Raji (cell line): Measurements from ENCODE around the gene NFE2L3.
A peak's percentile ranks its signal among the peaks of the same experiment; 100 is the strongest.

ENCODE experiments used
- POLR2A ChIP-seq: IDR thresholded peaks from 2 replicates; pipeline ENCODE4 v1.6.1; 2011; ENCODE audit warnings: low read depth, low read length, control low read depth; ENCODE audit not compliant: insufficient read depth

Gene NFE2L3

GRCh38 chr7:26202019-26202990 lies 50.3 kb downstream of the NFE2L3 start:
- TF ChIP-seq POLR2A = 0 out of 2 replicates have a peak, but pooled peaks have one; percentile 9

- no peak for TF ChIP-seq POLR2A
Measured at GRCh38 chr7:26203016-26203415, 51.0 kb downstream of the NFE2L3 start.

GRCh38 chr7:26208040-26208439 lies 56.0 kb downstream of the NFE2L3 start:
- no peak for TF ChIP-seq POLR2A

GRCh38 chr7:26212921-26213718 lies 61.1 kb downstream of the NFE2L3 start:
- no peak for TF ChIP-seq POLR2A

GRCh38 chr7:26213807-26214515 lies 62.0 kb downstream of the NFE2L3 start:
- TF ChIP-seq POLR2A = no peak

DNA sequence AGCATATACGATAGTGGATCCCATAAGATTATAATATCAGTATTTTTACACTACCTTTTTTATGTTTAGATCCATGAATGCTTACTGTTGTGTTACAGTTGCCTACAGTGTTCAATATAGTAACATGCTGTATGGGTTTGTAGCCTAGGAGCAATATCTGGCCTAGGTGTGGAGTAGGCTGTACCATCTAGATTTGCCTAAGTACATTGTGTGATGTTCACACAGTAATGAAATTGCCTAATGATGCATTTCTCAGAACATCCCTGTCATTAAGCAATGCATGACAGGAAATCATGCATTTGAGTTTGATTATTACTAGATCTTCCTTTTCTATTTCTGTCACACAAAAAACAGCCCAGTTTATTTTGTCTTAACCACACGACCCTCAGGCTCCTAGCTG lies 64.1 kb downstream of the NFE2L3 start:
- no peak for TF ChIP-seq POLR2A

DNA sequence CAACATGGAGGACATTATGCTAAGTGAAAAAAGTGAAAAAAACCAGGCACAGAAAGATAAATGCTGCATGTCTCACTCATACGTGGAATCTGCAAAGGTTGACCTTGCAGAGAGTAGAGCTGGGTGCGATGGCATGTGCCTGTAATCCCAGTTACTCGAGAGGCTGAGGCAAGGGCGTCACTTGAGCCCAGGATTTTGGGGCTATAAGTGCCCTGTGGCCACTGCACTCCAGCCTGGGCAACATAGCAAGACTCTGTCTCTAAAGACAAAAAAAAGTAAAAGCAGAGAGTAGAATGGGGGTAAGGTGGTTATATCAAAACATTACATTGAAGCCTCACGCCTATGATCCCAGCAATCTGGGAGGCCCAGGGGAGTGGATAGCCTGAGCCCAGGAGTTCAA lies 72.4 kb downstream of the NFE2L3 start:
- no peak for TF ChIP-seq POLR2A

- TF ChIP-seq POLR2A = no peak
Measured at GRCh38 chr7:26227987-26228386, 76.0 kb downstream of the NFE2L3 start.

DNA sequence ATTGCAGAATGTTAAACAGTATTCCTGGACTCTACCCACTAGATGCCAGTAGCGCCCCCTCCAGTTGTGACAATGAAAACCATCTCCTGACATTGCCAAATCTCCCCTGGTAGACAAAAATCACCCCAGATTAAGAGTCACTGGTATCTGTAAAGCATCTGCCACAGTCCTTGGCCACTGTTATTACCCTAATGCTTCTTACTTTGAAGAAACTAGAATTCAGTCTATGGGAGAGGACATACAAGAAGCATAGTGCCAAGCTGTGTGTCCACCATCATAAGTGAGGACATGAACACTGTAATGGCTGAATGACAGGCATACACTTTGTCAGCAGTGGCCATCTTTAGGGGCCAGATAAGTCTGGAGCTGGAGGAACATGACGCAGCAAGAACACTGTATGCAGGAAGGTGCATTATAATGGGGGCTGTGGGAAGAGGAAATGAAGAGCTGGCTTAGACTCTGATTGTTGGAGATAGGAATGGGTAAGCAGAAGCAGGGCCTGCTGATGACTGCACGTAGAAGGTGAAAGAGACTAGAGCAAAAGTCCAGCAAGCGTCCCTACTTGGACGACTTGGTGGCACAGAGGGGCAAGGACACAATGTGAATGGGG lies 82.0 kb downstream of the NFE2L3 start:
- no peak for TF ChIP-seq POLR2A
